Liver (tissue), 9 donors: ENCODE results near the gene CPNE9. TPM values are rescaled to one million over a fixed set of nuclear protein-coding genes. Genes with fewer than 3 reads are reported as not detected.

Source experiments
- DNase-seq: peaks from one replicate; pipeline ENCODE4 v3.0.0-alpha.2; 2017; ENCODE audit warnings: low spot score
- H3K27ac ChIP-seq, 2 donors: one replicate each; pipeline ENCODE4 v1.7.0; 2013; ENCODE audit warnings: inconsistent platforms in 2 of 2, low read length in 2 of 2, control low read depth in 1 of 2, low read depth in 1 of 2, mild to moderate bottlenecking in 1 of 2
- H3K27me3 ChIP-seq, 4 donors: one replicate each; pipeline versions ENCODE4 v1.6.1 to v1.7.0; 2013; ENCODE audit warnings: low read length in 3 of 4, inconsistent platforms in 1 of 4, mild to moderate bottlenecking in 1 of 4, moderate library complexity in 1 of 4; ENCODE audit not compliant: control insufficient read depth in 4 of 4, insufficient read depth in 4 of 4
- H3K36me3 ChIP-seq, 4 donors: one replicate each; pipeline versions ENCODE4 v1.6.1 to v1.7.0; 2013; ENCODE audit warnings: low read length in 3 of 4, mild to moderate bottlenecking in 3 of 4, low read depth in 1 of 4, moderate library complexity in 1 of 4; ENCODE audit not compliant: control insufficient read depth in 4 of 4, insufficient read depth in 3 of 4
- H3K4me1 ChIP-seq, 4 donors: one replicate each; pipeline versions ENCODE4 v1.6.1 to v1.7.0; 2013; ENCODE audit warnings: low read length in 3 of 4, mild to moderate bottlenecking in 3 of 4, moderate library complexity in 1 of 4; ENCODE audit not compliant: control insufficient read depth in 4 of 4, insufficient read depth in 4 of 4
- H3K4me3 ChIP-seq, 3 donors: one replicate each; pipeline versions ENCODE4 v1.6.1 to v1.7.0; 2013; ENCODE audit warnings: low read length in 3 of 3, control low read depth in 1 of 3, low read depth in 1 of 3, mild to moderate bottlenecking in 1 of 3
- H3K9ac ChIP-seq, 2 donors: one replicate each; pipeline ENCODE4 v1.7.0; 2013; ENCODE audit warnings: low read length in 2 of 2, mild to moderate bottlenecking in 2 of 2, moderate library complexity in 2 of 2, control low read depth in 1 of 2, low read depth in 1 of 2
- H3K9me3 ChIP-seq, 4 donors: one replicate each; pipeline versions ENCODE4 v1.6.1 to v1.7.0; 2013; ENCODE audit warnings: low read length in 3 of 4; ENCODE audit not compliant: control insufficient read depth in 4 of 4
- ATF3 ChIP-seq: IDR thresholded peaks from 2 replicates; pipeline ENCODE4 v1.6.1; 2016; ENCODE audit warnings: antibody characterized with exemption
- CTCF ChIP-seq: fragments of 150-350 bp; IDR thresholded peaks from 2 replicates; pipeline ENCODE4 v1.5.1; 2017; ENCODE audit warnings: improper control_type of control experiment, low read depth, low read length; ENCODE audit not compliant: missing input control
- EGR1 ChIP-seq, 2 donors: IDR thresholded peaks; 2 replicates each; pipeline ENCODE4 v1.6.1; 2016 to 2018; ENCODE audit warnings: antibody characterized with exemption in 2 of 2, low read depth in 2 of 2
- FOXA1 ChIP-seq: IDR thresholded peaks from 2 replicates; pipeline ENCODE4 v1.6.1; 2016; ENCODE audit warnings: antibody characterized with exemption
- FOXA2 ChIP-seq: IDR thresholded peaks from 2 replicates; pipeline ENCODE4 v1.6.1; 2016; ENCODE audit warnings: antibody characterized with exemption
- GABPA ChIP-seq, 2 donors: IDR thresholded peaks in 1 of 2; conservative IDR thresholded peaks in 1 of 2; 2 replicates each; pipeline ENCODE4 v1.6.1; 2016; ENCODE audit warnings: antibody characterized with exemption in 2 of 2, mild to moderate bottlenecking in 1 of 2, moderate library complexity in 1 of 2
- HNF4A ChIP-seq, 2 donors: conservative IDR thresholded peaks; 2 replicates each; pipeline ENCODE4 v1.6.1; 2016; ENCODE audit warnings: antibody characterized with exemption in 2 of 2, mild to moderate bottlenecking in 2 of 2
- HNF4G ChIP-seq: IDR thresholded peaks from 2 replicates; pipeline ENCODE4 v1.6.1; 2016; ENCODE audit warnings: antibody characterized with exemption
- JUND ChIP-seq, 2 donors: IDR thresholded peaks; 2 replicates each; pipeline ENCODE4 v1.6.1; 2016; ENCODE audit warnings: antibody characterized with exemption in 2 of 2
- MAX ChIP-seq: IDR thresholded peaks from 2 replicates; pipeline ENCODE4 v1.6.1; 2016; ENCODE audit warnings: antibody characterized with exemption
- NR2F2 ChIP-seq: IDR thresholded peaks from 2 replicates; pipeline ENCODE4 v1.6.1; 2016; ENCODE audit warnings: antibody characterized with exemption
- RAD21 ChIP-seq, 2 donors: IDR thresholded peaks; 2 replicates each; pipeline ENCODE4 v1.6.1; 2016; ENCODE audit warnings: antibody characterized with exemption in 2 of 2, mild to moderate bottlenecking in 2 of 2
- REST ChIP-seq: IDR thresholded peaks from 2 replicates; pipeline ENCODE4 v1.6.1; 2016; ENCODE audit warnings: antibody characterized with exemption, mild to moderate bottlenecking
- RXRA ChIP-seq, 2 donors: IDR thresholded peaks; 2 replicates each; pipeline ENCODE4 v1.6.1; 2017 to 2018; ENCODE audit warnings: antibody characterized with exemption in 2 of 2, mild to moderate bottlenecking in 1 of 2
- SP1 ChIP-seq: IDR thresholded peaks from 2 replicates; pipeline ENCODE4 v1.6.1; 2018; ENCODE audit warnings: antibody characterized with exemption, mild to moderate bottlenecking
- TAF1 ChIP-seq: conservative IDR thresholded peaks from 2 replicates; pipeline ENCODE4 v1.6.1; 2016; ENCODE audit warnings: antibody characterized with exemption, mild to moderate bottlenecking
- YY1 ChIP-seq: IDR thresholded peaks from 2 replicates; pipeline ENCODE4 v1.6.1; 2016; ENCODE audit warnings: antibody characterized with exemption, mild to moderate bottlenecking
- ZBTB33 ChIP-seq: IDR thresholded peaks from 2 replicates; pipeline ENCODE4 v1.6.1; 2016; ENCODE audit warnings: antibody characterized with exemption
- WGBS: extraction: QIAGEN DNeasy Blood & Tissue Kit; methylation state at CpG from one replicate; pipeline ENCODE4 v1.1.7; 2013; 5-methylcytosine and 5-hydroxymethylcytosine counted together
- polyA plus RNA-seq, 2 donors: library from polyadenylated mRNA; stranded (reverse) in 1 of 2; unstranded in 1 of 2; fragments of 200-250 nt in 1 of 2; fragments of >200 nt in 1 of 2; fragmentation: Nextera tagmentation in 1 of 2; extraction: Ambion mirVana in 1 of 2; gene quantifications; one replicate each; pipeline versions ENCODE4 v1.2.1 to v1.2.3, GENCODE V29; 2013 to 2015
- total RNA-seq, 2 donors: library from RNA; depleted of rRNA; stranded (reverse); fragments of >200 nt; gene quantifications; one replicate each; pipeline ENCODE4 v1.2.3, GENCODE V29; 2014
- donor health status: healthy.
- donor health status: healthy.
- donor health status: healthy.
- donor health status: healthy.
- donor health status: healthy.

Gene CPNE9
- total and polyA plus RNA-seq, 4 donors = not detected

- Histone ChIP-seq H3K4me3 (no peak overlapping the region), H3K4me1 (peaks cover 6 to 12% (median 10%) of the 10 kb centered on the region in 4 donors), H3K27me3 (no peaks in the 10 kb centered on the region), H3K9me3 (no peaks in the 10 kb centered on the region), H3K9ac (no peak overlapping the region), H3K27ac (no peak overlapping the region), H3K36me3 (peaks cover 4 to 35% (median 14%) of the 10 kb centered on the region in 4 donors)
- no peak for TF ChIP-seq ZBTB33
- no peak for TF ChIP-seq JUND (IDR thresholded peaks at IDR 0.05)
- no peak for TF ChIP-seq RXRA (IDR thresholded peaks at IDR 0.05)
- no peak for TF ChIP-seq GABPA (IDR thresholded peaks at IDR 0.05 in 1 of 2, conservative IDR thresholded peaks at IDR 0.05 in 1 of 2)
- no peak for TF ChIP-seq FOXA1
- TF ChIP-seq HNF4A (conservative IDR thresholded peaks at IDR 0.05) = no peak
- no peak for TF ChIP-seq HNF4G
- TF ChIP-seq ATF3 = no peak
- TF ChIP-seq TAF1 = no peak
- TF ChIP-seq MAX = no peak
- no peak for TF ChIP-seq NR2F2
- no peak for TF ChIP-seq EGR1 (IDR thresholded peaks at IDR 0.05; ENCODE audit: low read depth in 2 of 2)
- TF ChIP-seq FOXA2 = no peak
- TF ChIP-seq YY1 = no peak
- no peak for TF ChIP-seq RAD21 (IDR thresholded peaks at IDR 0.05)
- TF ChIP-seq CTCF = no peak
- TF ChIP-seq REST = no peak
- no peak for TF ChIP-seq SP1
- WGBS = 83% methylated on average over 4 of the region's 4 CpGs
- no peak for DNase-seq
Observed at GRCh38 chr3:9703240-9703639, 393 bp upstream of the CPNE9 start.
